Gastroesophageal sphincter (tissue), 3 donors: ENCODE results near the gene NEMP2.

Experiments used
- CTCF ChIP-seq, 4 experiments: fragments of 200-600 bp in 2 of 4; fragments of 450-650 bp in 2 of 4; sonication (generic) in 1 of 4; IDR thresholded peaks; one replicate each; pipeline ENCODE4 v1.5.1; 2017 to 2019; ENCODE audit warnings: antibody characterized with exemption in 4 of 4, mild to moderate bottlenecking in 2 of 4, moderate library complexity in 2 of 4
- POLR2A ChIP-seq, 2 donors: fragments of 450-650 bp; IDR thresholded peaks; one replicate each; pipeline ENCODE4 v1.6.1; 2017; ENCODE audit warnings: antibody characterized with exemption in 2 of 2, mild to moderate bottlenecking in 2 of 2, moderate library complexity in 1 of 2

GRCh38 chr2:190467575-190468083 is 66.9 kb downstream of the NEMP2 start:
- TF ChIP-seq POLR2A (IDR thresholded peaks at IDR 0.05) (no peak), CTCF (IDR thresholded peaks at IDR 0.05) (no peak)
